Skeletal muscle cell (primary cell): ENCODE results near the gene MS4A4E.
"Not testable (repeated sequence)": the region's sequence is repeated elsewhere in the genome, so short reads cannot be mapped to it uniquely, and the experiment has no call there.

Experiments
- DNase-seq: peaks from one replicate; pipeline ENCODE4 v3.0.0-alpha.2; 2010; ENCODE audit warnings: low read depth
- H3K4me3 ChIP-seq: 2 replicates; pipeline ENCODE4 v1.5.1; 2011; ENCODE audit warnings: low read depth, mild to moderate bottlenecking, control low read depth, low read length, moderate library complexity

Gene MS4A4E

DNA sequence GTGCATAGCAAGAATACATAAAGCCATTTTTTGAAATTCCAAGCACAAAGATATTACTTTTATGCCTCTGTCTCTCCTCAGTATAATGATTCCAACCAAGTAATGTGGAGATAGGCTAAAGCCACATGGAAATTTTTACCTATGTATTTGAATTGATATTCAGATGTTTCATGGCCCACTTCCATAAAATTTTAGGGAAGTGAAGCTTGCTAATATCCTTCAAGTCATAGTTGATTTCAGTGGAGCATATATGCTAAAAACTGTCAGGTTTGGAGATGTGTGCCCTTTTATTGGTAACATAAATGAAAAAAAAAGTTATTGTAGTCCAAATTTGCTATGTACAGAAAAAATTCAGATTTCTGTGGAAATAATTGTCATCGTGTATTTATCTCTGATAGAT is 12.3 kb downstream of the MS4A4E start:
- DNase-seq: no peak
- no peak overlapping the region for H3K4me3 ChIP-seq

DNA sequence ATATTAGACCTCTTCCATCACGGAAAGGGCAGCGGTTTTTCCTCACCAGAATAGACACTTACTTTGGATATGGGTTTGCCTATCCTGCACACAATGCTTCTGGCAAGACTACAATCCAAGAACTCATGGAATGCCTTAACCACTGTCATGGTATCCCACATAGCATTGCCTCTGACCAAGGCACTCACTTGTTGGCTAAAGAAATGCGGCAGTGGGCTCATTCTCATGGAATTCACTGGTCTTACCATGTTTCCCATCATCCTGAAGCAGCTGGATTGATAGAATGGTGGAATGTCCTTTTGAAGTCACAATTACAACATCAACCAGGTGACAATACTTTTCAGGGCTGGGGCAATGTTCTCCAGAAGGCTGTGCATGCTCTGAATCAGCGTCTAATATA is 20.8 kb downstream of the MS4A4E start:
- H3K4me3 ChIP-seq: no peak overlapping the region
- DNase-seq: no peak

DNA sequence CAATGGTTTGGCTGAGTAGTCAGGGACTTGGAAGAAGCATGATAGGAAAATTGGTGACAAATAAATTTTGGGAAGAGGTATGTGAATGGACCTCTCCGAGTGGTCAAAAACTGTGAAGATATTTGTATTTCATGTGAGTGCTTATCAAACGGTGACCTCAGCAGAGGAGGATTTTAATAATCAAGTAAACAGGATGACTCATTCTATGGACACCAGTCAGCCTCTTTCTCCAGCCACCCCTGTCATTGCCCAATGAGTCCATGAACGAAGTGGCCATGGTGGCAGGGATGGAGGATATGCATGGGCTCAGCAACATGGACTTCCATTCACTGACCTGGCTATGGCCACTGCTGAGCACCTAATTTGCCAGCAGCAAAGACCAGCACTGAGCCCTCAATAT is 21.2 kb downstream of the MS4A4E start:
- no peak for DNase-seq
- no peak overlapping the region for H3K4me3 ChIP-seq

DNA sequence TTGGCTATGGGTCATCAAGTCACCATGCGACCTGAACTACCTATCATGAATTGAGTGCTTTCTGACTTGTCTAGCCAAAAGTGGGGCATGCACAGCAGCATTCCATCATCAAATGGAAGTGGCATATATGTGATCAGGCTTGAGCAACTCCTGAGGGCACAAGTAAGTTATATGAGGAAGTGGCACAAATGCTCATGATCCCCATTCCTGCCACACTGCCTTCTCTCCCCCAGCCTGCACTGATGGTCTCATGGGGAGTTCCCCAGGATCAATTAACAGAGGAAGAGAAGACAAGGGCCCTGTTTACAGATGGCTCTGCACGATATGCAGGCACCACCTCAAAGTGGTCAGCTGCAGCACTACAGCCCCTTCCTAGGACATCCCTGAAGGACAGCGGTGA is 21.8 kb downstream of the MS4A4E start:
- H3K4me3 ChIP-seq: no peak overlapping the region
- DNase-seq: no peak

GRCh38 chr11:60214386-60214785 is 28.6 kb downstream of the MS4A4E start:
- DNase-seq: no peak

DNA sequence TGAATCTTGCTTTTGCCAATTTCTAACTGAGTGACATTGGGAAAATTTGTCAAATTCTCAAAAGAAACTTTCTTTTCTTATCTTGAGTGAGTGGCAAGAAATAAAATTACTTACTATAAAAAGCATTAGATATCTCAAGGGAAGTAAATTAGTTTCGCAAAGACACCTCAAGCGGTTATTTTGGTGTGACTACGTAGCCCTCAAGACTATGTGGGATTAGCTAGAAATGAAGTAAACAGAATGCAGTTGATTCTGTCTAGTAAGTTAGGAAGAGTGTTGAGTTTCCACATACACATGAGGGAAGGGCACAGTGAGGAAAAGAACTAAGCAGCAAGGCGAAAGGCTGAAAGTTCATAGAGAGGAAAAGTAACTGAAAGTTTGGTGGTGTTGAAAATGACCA is 31.7 kb downstream of the MS4A4E start:
- DNase-seq: no peak
- no peak overlapping the region for H3K4me3 ChIP-seq

More at GRCh38 chr11:60214386-60214785, 28.6 kb downstream of the MS4A4E start:
- H3K4me3 ChIP-seq: no peak overlapping the region

DNA sequence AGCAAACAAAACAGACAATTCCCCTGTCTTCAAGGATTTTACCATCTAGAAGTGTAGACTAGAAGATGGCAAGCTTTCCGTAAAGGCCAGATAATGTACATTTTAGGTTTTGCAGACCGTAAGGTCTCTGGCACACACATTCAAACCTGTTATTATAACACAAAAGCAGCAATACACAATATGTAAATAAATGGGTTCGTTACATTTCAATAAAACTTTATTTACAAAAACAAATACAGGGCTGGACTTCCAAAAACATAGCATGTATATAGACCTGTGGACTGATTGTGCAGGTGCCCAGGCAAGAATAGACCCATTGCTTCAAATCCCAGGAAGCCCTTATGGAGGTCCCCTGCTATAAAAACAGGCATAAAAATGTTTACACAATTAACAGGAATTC is 33.0 kb downstream of the MS4A4E start:
- H3K4me3 ChIP-seq: no peak overlapping the region
- no peak for DNase-seq

GRCh38 chr11:60208951-60209350 is 34.0 kb downstream of the MS4A4E start:
- H3K4me3 ChIP-seq: no peak overlapping the region
- no peak for DNase-seq

DNA sequence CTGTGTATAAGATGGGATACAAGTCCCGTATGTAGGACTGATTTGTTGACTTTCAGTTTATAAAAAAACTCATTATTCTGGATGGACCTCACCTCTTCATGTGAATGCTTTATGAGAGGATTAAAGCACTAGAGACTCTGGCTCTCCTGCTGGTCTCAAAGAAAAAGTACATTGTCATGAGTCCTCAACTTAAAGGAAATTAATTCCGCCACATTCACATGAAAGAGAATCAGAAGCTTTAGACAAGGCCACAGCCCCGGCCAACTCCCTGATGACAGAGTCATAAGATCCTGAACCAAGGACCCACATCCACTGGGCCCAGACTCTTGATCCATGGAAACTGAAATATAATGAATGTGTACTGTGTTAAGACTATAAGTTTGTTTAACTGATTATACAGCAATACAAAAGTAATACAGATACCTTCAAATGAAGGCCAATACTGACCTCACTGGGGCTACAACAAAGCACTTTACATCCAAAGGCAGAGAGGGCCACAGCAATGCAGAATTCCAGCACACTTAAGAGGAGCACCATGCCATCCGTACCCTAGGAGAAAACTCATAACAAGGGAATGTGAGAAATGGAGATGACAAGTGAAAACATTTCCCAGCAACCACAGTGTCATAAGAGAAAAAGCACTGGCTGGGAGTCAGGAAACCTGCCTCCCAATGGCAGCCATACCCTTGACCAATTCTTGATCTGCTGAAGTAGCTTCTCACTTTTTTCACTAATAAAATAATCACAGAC is 34.6 kb downstream of the MS4A4E start:
- H3K4me3 ChIP-seq: no peak overlapping the region
- DNase-seq: no peak

GRCh38 chr11:60206616-60207015 is 36.3 kb downstream of the MS4A4E start:
- no peak for DNase-seq
- H3K4me3 ChIP-seq: no peak overlapping the region

- DNase-seq: no peak
- H3K4me3 ChIP-seq: no peak overlapping the region
Observed at GRCh38 chr11:60204922-60205321, 38.0 kb downstream of the MS4A4E start.

- H3K4me3 ChIP-seq, DNase-seq: not testable (repeated sequence)
Observed at GRCh38 chr11:60201334-60201733, 41.6 kb downstream of the MS4A4E start.

GRCh38 chr11:60197442-60197841 is 45.5 kb downstream of the MS4A4E start:
- H3K4me3 ChIP-seq: no peak overlapping the region

DNA sequence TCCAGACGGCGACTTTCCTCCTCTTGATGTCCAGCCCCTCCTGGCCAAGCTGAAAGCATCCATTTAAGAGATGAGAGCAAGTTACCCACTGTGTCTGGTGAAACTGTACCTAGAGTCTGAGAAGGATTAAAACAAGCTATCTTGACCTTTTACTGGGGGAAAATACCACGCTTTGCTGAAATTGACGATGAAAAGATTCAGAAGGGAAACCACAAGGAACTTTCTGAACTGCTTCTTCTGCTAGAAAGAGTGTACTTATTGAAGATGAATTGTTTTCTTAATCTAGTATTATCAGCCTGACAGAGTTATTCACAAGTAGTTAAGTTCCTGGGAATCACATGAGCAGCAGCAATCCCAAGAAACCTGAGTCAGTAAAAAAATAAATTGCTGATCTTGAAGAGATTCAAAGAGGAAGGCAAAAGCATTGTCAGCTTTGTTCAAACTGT is 47.0 kb downstream of the MS4A4E start:
- no peak for DNase-seq
- H3K4me3 ChIP-seq: no peak overlapping the region

More at GRCh38 chr11:60197442-60197841, 45.5 kb downstream of the MS4A4E start:
- DNase-seq: no peak

GRCh38 chr11:60194511-60194910 is 48.4 kb downstream of the MS4A4E start:
- no peak overlapping the region for H3K4me3 ChIP-seq
- DNase-seq: no peak

DNA sequence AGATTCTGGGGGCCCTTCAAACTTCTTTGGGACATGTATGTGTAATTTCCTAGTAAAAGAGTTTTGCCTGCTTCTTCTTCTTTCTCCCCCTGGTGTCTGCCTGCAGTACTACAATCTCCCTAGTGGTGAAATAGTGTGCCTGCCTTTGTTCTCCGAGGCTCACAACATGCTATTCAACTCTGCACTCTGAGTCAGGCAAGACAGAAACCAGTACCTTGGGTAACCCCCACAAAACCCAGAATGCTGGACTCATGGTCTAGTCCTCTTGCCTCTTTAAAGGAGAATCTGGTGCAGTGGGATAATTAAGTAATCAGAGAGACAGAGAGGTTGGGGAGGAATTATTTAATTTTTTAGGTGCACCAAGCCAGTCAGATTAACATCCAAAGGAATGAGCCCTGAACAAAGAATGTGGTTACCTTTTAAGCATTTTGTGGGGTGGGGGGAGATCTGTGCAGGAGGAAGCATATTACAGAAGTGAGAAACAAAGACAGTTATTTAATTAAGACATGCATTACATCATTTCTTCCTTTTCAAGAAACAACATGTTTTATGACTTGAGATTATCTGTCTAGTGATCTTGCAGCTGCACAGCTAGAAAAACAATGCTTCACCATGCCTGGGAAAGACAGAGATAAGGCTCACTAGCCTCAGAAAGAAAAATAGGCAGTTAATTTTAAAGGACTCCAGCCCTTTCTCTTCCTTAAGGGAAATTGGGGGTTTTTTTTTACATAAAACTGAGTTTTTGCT is 49.1 kb downstream of the MS4A4E start:
- no peak overlapping the region for H3K4me3 ChIP-seq
- DNase-seq: peak; percentile 0

- H3K4me3 ChIP-seq, DNase-seq: not testable (repeated sequence)
Observed at GRCh38 chr11:60192564-60192963, 50.4 kb downstream of the MS4A4E start.

GRCh38 chr11:60188481-60188880 is 54.5 kb downstream of the MS4A4E start:
- not testable (repeated sequence) for H3K4me3 ChIP-seq, DNase-seq

GRCh38 chr11:60186128-60186527 is 56.8 kb downstream of the MS4A4E start:
- H3K4me3 ChIP-seq, DNase-seq: not testable (repeated sequence)

DNA sequence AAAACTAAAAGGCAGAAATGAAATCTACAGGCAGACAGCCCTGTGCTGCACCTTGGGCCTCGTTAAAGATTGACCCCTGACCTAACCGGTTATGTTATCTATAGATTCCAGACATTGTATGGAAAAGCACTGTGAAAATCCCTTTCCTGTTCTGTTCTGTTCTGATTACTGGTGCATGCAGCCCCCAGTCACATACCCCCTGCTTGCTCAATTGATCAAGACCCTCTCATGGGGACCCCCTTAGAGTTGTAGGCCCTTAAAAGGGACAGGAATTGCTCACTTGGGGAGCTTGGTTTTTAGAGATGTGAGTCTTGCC is 57.5 kb downstream of the MS4A4E start:
- DNase-seq, H3K4me3 ChIP-seq: not testable (repeated sequence)
